Suprapubic skin (tissue), 4 donors: ENCODE measurements around the gene DNAJC27. TPM values are rescaled to one million over a fixed set of nuclear protein-coding genes. Genes with fewer than 3 reads are reported as not detected.

Source experiments
- DNase-seq, 2 donors: peaks; one replicate each; pipeline ENCODE4 v3.0.0-alpha.2; 2019; ENCODE audit warnings: low spot score in 2 of 2
- H3K27ac ChIP-seq: fragments of 200-600 bp; sonication (generic); one replicate; pipeline ENCODE4 v1.5.1; 2019
- H3K27me3 ChIP-seq: fragments of 200-600 bp; sonication (generic); one replicate; pipeline ENCODE4 v1.5.1; 2019
- H3K36me3 ChIP-seq: fragments of 200-600 bp; sonication (generic); one replicate; pipeline ENCODE4 v1.5.1; 2019
- H3K4me1 ChIP-seq: fragments of 200-600 bp; sonication (generic); one replicate; pipeline ENCODE4 v1.5.1; 2019
- H3K4me3 ChIP-seq: fragments of 200-600 bp; sonication (generic); one replicate; pipeline ENCODE4 v1.5.1; 2019; ENCODE audit warnings: mild to moderate bottlenecking
- H3K9me3 ChIP-seq: fragments of 200-600 bp; sonication (generic); one replicate; pipeline ENCODE4 v1.5.1; 2019
- EP300 ChIP-seq: sonication (generic); formaldehyde crosslinking; IDR thresholded peaks from one replicate; pipeline ENCODE4 v1.6.1; 2017; ENCODE audit warnings: antibody characterized with exemption
- POLR2A ChIP-seq, 2 donors: fragments of 450-650 bp; IDR thresholded peaks; one replicate each; pipeline ENCODE4 v1.6.1; 2017; ENCODE audit warnings: antibody characterized with exemption in 2 of 2, mild to moderate bottlenecking in 2 of 2, moderate library complexity in 2 of 2
- POLR2AphosphoS5 ChIP-seq, 3 donors: sonication (generic); formaldehyde crosslinking; IDR thresholded peaks; one replicate each; pipeline ENCODE4 v1.6.1; 2017; ENCODE audit warnings: antibody characterized with exemption in 3 of 3
- WGBS: methylation state at CpG from one replicate; pipeline ENCODE4 v1.1.5; 2018; 5-methylcytosine and 5-hydroxymethylcytosine counted together
- total RNA-seq, 4 donors: library from RNA; depleted of rRNA; stranded (reverse); fragments of >200 nt; gene quantifications; one replicate each; pipeline ENCODE4 v1.1.0, GENCODE V29; 2016
- TF ChIP-seq, protein P1 (sequence below), 2 donors: fragments of 200-600 bp in 1 of 2; fragments of 450-650 bp in 1 of 2; sonication (generic) in 1 of 2; IDR thresholded peaks; one replicate each; pipeline ENCODE4 v1.5.1; 2016 to 2019; ENCODE audit warnings: antibody characterized with exemption in 2 of 2, mild to moderate bottlenecking in 1 of 2, moderate library complexity in 1 of 2

DNAJC27 gene
- total RNA-seq, 4 donors from 2014 or later = 3.1 to 6.4 (median 4.3) TPM

DNA sequence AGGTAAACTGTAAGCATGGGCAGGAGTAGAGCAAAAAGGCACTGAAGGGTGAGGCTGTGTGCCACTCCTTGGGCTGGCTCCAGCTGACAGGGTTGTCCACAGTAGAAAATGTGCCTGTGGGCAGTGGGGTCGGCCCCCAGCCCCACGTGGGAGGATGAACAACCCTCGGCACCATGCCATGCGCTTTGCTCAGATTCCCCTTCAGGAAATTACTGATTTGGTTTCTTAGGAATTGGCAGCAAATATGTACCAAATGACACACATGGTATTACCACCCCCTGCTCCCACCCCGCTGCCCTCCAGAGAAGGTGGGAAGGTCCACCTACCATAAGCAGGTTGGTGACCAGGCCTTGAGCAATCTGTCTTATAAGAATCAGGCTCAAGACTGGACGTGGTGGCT lies 65.3 kb downstream of the DNAJC27 start:
- H3K4me3 ChIP-seq = no peak overlapping the region
- no peaks in the 10 kb centered on the region for H3K4me1 ChIP-seq
- TF ChIP-seq POLR2AphosphoS5 (IDR thresholded peaks at IDR 0.05) = no peak
- TF ChIP-seq, protein P1, sequence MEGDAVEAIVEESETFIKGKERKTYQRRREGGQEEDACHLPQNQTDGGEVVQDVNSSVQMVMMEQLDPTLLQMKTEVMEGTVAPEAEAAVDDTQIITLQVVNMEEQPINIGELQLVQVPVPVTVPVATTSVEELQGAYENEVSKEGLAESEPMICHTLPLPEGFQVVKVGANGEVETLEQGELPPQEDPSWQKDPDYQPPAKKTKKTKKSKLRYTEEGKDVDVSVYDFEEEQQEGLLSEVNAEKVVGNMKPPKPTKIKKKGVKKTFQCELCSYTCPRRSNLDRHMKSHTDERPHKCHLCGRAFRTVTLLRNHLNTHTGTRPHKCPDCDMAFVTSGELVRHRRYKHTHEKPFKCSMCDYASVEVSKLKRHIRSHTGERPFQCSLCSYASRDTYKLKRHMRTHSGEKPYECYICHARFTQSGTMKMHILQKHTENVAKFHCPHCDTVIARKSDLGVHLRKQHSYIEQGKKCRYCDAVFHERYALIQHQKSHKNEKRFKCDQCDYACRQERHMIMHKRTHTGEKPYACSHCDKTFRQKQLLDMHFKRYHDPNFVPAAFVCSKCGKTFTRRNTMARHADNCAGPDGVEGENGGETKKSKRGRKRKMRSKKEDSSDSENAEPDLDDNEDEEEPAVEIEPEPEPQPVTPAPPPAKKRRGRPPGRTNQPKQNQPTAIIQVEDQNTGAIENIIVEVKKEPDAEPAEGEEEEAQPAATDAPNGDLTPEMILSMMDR (IDR thresholded peaks at IDR 0.05) = no peak
- TF ChIP-seq POLR2A (IDR thresholded peaks at IDR 0.05) = no peak
- no peak for TF ChIP-seq EP300
- H3K27me3 ChIP-seq = no peaks in the 10 kb centered on the region
- peak in 1 of 2 donors; percentile 27 for DNase-seq
- H3K36me3 ChIP-seq = peaks cover 5% of the 10 kb centered on the region
- no peak overlapping the region for H3K27ac ChIP-seq
- peaks cover 6% of the 10 kb centered on the region for H3K9me3 ChIP-seq
- 88% methylated on average over 6 of the region's 6 CpGs for WGBS

DNA sequence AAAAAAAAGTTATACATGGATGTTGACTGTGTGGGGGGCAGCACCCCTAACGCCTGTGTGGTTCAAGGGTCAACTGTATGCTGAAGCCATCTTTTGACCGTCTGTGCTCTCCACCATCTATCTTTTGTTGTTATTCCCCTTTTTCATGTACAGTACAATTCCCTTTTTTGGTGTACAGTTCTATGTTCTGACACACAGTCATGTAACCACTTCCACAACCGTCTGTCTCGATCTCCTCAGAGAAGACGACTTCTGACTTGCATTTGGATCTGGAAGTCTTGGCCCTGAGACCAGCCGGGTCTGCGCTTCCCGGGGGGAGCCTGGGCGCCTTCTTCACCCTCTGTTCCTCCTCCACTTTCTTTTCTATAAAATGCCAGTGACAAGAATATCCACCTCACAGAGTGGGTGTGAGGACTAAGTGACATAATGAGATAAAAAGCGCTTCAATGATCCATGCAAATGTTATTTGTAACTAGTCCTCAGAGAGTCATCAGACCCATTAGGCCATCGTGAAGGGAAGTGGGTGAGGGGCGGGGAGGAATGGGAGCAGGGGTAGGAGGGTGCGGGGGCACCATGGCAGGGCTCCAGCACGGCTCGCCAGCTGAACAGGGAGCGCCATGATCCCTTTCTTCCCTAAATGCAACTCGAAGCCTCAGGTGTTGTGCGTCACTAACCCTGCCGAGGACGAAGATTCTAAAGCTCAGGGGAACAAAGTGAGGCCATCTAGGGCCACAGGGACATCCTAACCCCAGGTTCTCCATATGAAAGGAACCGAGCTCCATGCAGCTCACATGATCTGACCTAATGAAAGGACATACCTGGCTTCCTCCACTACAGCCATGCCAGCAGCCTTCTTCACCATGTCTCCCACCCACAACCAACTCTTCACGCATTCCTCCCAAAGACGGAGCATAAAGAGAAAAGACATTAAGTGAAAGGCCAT lies 68.3 kb downstream of the DNAJC27 start:
- H3K9me3 ChIP-seq = no peaks in the 10 kb centered on the region
- 89% methylated on average over 23 of the region's 23 CpGs for WGBS
- DNase-seq = peak in 1 of 2 donors; percentile 38
- H3K36me3 ChIP-seq = no peaks in the 10 kb centered on the region
- H3K4me3 ChIP-seq = no peak overlapping the region
- H3K27ac ChIP-seq = no peak overlapping the region
- no peak for TF ChIP-seq POLR2AphosphoS5 (IDR thresholded peaks at IDR 0.05)
- TF ChIP-seq, protein P1 (IDR thresholded peaks at IDR 0.05) = no peak
- no peak for TF ChIP-seq POLR2A (IDR thresholded peaks at IDR 0.05)
- TF ChIP-seq EP300 = no peak
- H3K27me3 ChIP-seq = no peaks in the 10 kb centered on the region
- H3K4me1 ChIP-seq = no peaks in the 10 kb centered on the region

DNA sequence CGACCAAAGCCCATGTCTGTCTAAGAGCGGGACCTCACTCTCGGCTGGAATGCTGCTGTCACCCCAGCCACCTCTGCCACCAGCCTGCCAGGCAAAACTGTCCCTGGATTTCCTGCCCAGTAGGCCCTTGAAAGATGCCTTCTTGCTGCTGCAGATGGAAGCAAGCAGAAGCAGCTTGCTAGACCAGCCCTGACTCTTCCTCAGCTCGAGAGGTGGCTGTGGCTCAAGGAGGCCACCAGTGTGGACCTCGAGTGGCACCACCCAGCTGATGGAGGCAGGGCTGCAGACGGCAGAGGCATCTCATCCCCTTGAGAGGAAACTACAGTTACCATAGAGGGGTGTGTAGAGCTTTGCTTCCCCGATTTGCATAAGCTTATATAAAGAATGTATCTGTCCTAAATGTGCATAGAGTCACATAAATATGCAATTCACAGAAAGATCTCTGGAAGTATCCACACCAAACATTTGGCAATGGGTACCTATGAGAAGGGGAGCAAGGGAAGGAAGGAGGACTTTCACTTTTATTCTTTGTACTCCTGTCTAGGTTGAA lies 72.3 kb downstream of the DNAJC27 start:
- Histone ChIP-seq H3K4me1 (no peaks in the 10 kb centered on the region), H3K27ac (no peak overlapping the region), H3K36me3 (peaks cover 14% of the 10 kb centered on the region), H3K27me3 (no peaks in the 10 kb centered on the region), H3K9me3 (peaks cover 5% of the 10 kb centered on the region), H3K4me3 (no peak overlapping the region)
- WGBS = 97% methylated on average over 7 of the region's 7 CpGs
- TF ChIP-seq POLR2A (IDR thresholded peaks at IDR 0.05) (no peak), POLR2AphosphoS5 (IDR thresholded peaks at IDR 0.05) (no peak), EP300 (no peak)
- TF ChIP-seq, protein P1 (IDR thresholded peaks at IDR 0.05) = no peak
- peak in 1 of 2 donors; percentile 35 for DNase-seq

DNA sequence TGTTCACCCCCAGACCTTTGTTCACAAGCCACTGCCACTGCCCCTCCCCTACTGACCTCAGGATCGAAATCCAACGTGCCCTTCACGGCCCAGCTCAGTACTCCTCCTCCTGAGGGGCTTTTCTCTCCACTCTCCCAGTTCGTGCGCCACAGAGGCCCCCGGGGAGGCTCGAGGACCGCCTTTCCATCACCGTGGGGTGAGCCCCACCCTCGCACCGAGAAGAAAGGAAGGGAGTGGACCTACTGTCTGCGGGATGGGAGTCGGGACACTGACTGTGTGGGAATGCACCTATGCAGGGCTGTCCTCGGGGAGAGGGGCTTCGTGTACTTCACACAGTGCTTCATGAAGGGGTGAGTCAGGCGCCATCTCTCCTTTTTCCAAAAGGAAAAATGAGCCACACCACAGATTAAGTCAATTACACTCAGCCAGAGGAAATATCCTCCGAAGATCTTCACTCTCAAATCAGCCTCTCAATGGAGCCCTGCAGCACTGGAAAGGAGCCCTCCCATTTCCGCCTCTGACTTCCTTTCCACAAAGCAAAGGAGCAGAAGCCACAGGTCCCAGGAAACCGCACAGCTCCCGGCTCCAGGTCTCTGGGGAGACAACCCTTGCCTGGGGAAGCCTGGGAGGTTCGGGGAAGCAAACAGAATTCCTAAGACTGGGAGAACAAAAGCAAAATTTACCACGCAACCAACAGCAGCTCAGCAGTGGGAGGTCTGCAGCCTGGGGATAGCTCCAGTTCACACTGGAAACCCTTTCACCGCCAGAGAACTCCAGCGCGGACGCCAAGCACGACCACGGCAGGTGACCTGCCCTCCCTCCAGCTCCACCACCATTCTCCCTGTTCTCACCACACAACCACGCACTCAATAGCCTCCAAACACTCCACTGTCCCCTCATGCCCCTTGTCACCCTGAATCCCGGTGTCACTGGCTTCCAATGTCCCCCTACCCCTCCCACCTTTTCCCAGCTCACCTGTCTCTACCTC lies 73.3 kb downstream of the DNAJC27 start:
- no peaks in the 10 kb centered on the region for H3K27me3 ChIP-seq
- no peak overlapping the region for H3K27ac ChIP-seq
- no peaks in the 10 kb centered on the region for H3K4me1 ChIP-seq
- DNase-seq = peak in 1 of 2 donors; percentile 40
- TF ChIP-seq POLR2A (IDR thresholded peaks at IDR 0.05) (no peak), EP300 (no peak), POLR2AphosphoS5 (IDR thresholded peaks at IDR 0.05) (no peak)
- TF ChIP-seq, protein P1 (IDR thresholded peaks at IDR 0.05) = no peak
- no peak overlapping the region for H3K4me3 ChIP-seq
- H3K9me3 ChIP-seq = peaks cover 5% of the 10 kb centered on the region
- peaks cover 14% of the 10 kb centered on the region for H3K36me3 ChIP-seq
- 86% methylated on average over 30 of the region's 30 CpGs for WGBS
